Heart left ventricle (tissue), 13 donors: ENCODE results near the gene SMTNL2.

Source experiments
- CTCF ChIP-seq, 12 donors: fragments of 200-600 bp; sonication (generic) in 4 of 12; IDR thresholded peaks; one replicate each; pipeline versions ENCODE4 v1.5.0 to v1.8.0; 2018 to 2022; ENCODE audit warnings: antibody characterized with exemption in 12 of 12, mild to moderate bottlenecking in 5 of 12
- POLR2A ChIP-seq, 2 donors: fragments of 450-650 bp; IDR thresholded peaks; one replicate each; pipeline ENCODE4 v1.6.1; 2017; ENCODE audit warnings: antibody characterized with exemption in 2 of 2, mild to moderate bottlenecking in 2 of 2, moderate library complexity in 2 of 2
- donor health status: ischemic (EF 13 %, LVEDD 7.1; RV severe dilation, severe dysfunction).
- donor health status: DM: no; HTN: yes; CAD: no.
- donor health status: DM: no; HTN: no; CAD: no.
- donor health status: ischemic (EF 25% LVEDD 6.9; RV normal size, moderate dysfunction).
- donor health status: ischemic (EF 25% LVEDD 5.7; RV mildly dilated, moderate dysfunction).
- donor health status: ischemic (EF 35%, LVEDD 5.7; RV mildly dilated, moderate dysfunction).
- donor health status: nonischemic (EF 11% LVEDD 7.7; RV severe dilation, severe dysfunction).
- donor health status: DM: yes; HTN: yes; CAD: no.
- donor health status: PGD.
- donor health status: ischemic (EF 29% LVEDD 5.4; RV normal size, mild dysfunction).
- donor health status: nonischemic (EF 23%, LVEDD 6.1; RV moderate dilation, normal function).

- TF ChIP-seq CTCF (IDR thresholded peaks at IDR 0.05), result peak; percentile 72 to 92 (median 83)
- no peak for TF ChIP-seq POLR2A (IDR thresholded peaks at IDR 0.05)
These were observed 18.9 kb upstream of the SMTNL2 start for GRCh38 chr17:4565209-4566141.
